Adrenal gland (tissue), 12 donors: Measurements from ENCODE around the gene ICOSLG. TPM values are rescaled to one million over a fixed set of nuclear protein-coding genes. Genes with fewer than 3 reads are reported as not detected.

Experiments
- DNase-seq, 7 donors: peaks; one replicate each; pipeline ENCODE4 v3.0.0-alpha.2; 2019 to 2020
- H3K27ac ChIP-seq, 5 donors: fragments of 200-600 bp; sonication (generic) in 4 of 5; 1 replicate in 3 of 5; 2 replicates in 2 of 5; pipeline versions ENCODE4 v1.5.1 to v1.8.0; 2016 to 2020; ENCODE audit warnings: mild to moderate bottlenecking in 1 of 5
- H3K27me3 ChIP-seq: fragments of 200-600 bp; 2 replicates; pipeline ENCODE4 v1.8.0; 2021
- H3K36me3 ChIP-seq, 2 donors: fragments of 200-600 bp; replicated peaks in 1 of 2; 1 replicate in 1 of 2; 2 replicates in 1 of 2; pipeline versions ENCODE4 v1.5.1 to v1.8.0; 2018 to 2022
- H3K4me1 ChIP-seq, 2 donors: fragments of 200-600 bp; replicated peaks in 1 of 2; 1 replicate in 1 of 2; 2 replicates in 1 of 2; pipeline versions ENCODE4 v1.5.1 to v1.8.0; 2018 to 2021
- H3K4me3 ChIP-seq, 4 donors: fragments of 200-600 bp; sonication (generic) in 3 of 4; one replicate each; pipeline ENCODE4 v1.5.1; 2016 to 2018
- H3K9me3 ChIP-seq, 3 donors: fragments of 200-600 bp; sonication (generic) in 1 of 3; replicated peaks in 1 of 3; 1 replicate in 2 of 3; 2 replicates in 1 of 3; pipeline versions ENCODE4 v1.5.1 to v1.8.0; 2016 to 2021
- CTCF ChIP-seq, 6 experiments: fragments of 450-650 bp in 4 of 6; fragments of 200-600 bp in 2 of 6; sonication (generic) in 1 of 6; IDR thresholded peaks; 1 replicate in 5 of 6; 2 replicates in 1 of 6; pipeline versions ENCODE4 v1.5.1 to v1.8.0; 2016 to 2021; ENCODE audit warnings: antibody characterized with exemption in 6 of 6, mild to moderate bottlenecking in 2 of 6, moderate library complexity in 1 of 6
- POLR2A ChIP-seq, 2 donors: fragments of 450-650 bp; IDR thresholded peaks; one replicate each; pipeline ENCODE4 v1.6.1; 2017; ENCODE audit warnings: antibody characterized with exemption in 2 of 2, mild to moderate bottlenecking in 2 of 2, moderate library complexity in 1 of 2
- WGBS, 4 donors: extraction: QIAGEN DNeasy Blood & Tissue Kit in 2 of 4; methylation state at CpG; one replicate each; pipeline versions ENCODE4 v1.1.5 to v1.1.7; 2013 to 2017; 5-methylcytosine and 5-hydroxymethylcytosine counted together
- intact Hi-C, 2 donors: fragments of 100-400 bp; cut with DNase I; formaldehyde crosslinking; loops; one replicate each; pipeline versions ENCODE4 v1.14.1 to v1.15.0; 2022 to 2023
- polyA plus RNA-seq, 3 donors: library from polyadenylated mRNA; stranded (reverse); fragments of 200-250 nt in 2 of 3; fragments of 350-450 nt in 1 of 3; fragmentation: Illumina TruSeq in 1 of 3; extraction: RNeasy Lipid Tissue Mini Kit (QIAGEN cat#74804) in 1 of 3; gene quantifications; one replicate each; pipeline ENCODE4 v1.2.3, GENCODE V29; 2013 to 2014
- total RNA-seq, 9 donors: library from RNA; depleted of rRNA in 4 of 9; stranded (reverse); fragments of >200 nt in 4 of 9; fragments of 120-200 nt in 1 of 9; fragmentation: NEBNext Ultra II Directional in 1 of 9; extraction: Animal tissue kit (Norgen Biotek cat#: 25700) in 1 of 9; gene quantifications; one replicate each; pipeline versions ENCODE4 v1.1.0 to v1.2.4, GENCODE V29; 2013 to 2023
- donor health status: healthy with polysubstance abuse.
- donor health status: Bipolar disorder and iron deficiency.
- donor health status: DM: yes; HTN: yes; CAD: no.
- donor health status: DM: no; HTN: no; CAD: no.
- donor health status: DM: no; HTN: no; CAD: no.
- donor health status: DM: yes; HTN: yes; CAD: no.

The ICOSLG gene
- total and polyA plus RNA-seq, 12 donors: 0.11 to 4.0 (median 1.7) TPM

DNA sequence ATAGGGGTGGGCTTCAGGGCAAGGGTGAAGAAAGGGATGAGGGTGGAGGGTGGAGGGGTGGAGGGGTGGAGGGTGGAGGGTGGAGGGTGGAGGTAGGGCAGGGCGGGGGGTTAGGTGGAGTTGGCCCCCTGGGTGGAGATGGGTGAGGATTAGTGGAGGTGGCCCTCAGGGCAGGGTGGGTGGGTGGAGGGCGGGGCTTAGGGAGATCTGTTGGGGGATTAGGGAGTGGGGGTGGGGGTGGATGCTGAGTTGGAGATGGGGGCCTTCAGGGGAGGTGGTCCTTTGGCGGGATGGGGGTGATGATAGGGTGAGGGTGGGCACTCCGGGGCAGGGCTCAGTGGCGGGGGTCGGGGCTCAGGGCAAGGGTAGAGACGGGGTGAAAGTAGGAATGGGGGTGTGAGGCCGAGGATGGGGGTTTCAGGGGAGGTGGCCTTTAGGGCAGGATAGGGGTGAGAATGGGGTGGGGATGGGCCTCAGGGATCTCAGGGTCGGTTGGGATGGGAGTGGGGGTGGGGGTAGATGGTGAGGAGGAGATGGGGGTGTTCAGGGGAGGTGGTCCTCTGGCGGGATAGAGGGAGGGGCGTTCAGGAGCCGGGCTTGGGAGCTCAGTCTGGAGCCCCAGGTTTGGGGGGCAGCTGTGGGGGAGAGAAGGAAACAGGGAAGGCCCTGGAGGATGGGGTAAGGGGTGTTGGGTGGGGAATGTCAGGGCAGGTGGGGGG lies 21.8 kb upstream of the ICOSLG start:
- TF ChIP-seq POLR2A (IDR thresholded peaks at IDR 0.05) (no peak), CTCF (IDR thresholded peaks at IDR 0.05) (no peak)
- H3K27ac ChIP-seq: no peak overlapping the region
- no peaks in the 10 kb centered on the region for H3K27me3 ChIP-seq
- no peaks in the 10 kb centered on the region for H3K4me1 ChIP-seq
- intact Hi-C loops: no loop called here
- no peaks in the 10 kb centered on the region for H3K36me3 ChIP-seq
- no peak overlapping the region for H3K4me3 ChIP-seq
- WGBS, 4 donors: 76 to 78% (median 77%) methylated on average over 4 to 12 of the region's 12 CpGs
- DNase-seq: peak in 1 of 7 donors; percentile 13
- no peaks in the 10 kb centered on the region for H3K9me3 ChIP-seq

DNA sequence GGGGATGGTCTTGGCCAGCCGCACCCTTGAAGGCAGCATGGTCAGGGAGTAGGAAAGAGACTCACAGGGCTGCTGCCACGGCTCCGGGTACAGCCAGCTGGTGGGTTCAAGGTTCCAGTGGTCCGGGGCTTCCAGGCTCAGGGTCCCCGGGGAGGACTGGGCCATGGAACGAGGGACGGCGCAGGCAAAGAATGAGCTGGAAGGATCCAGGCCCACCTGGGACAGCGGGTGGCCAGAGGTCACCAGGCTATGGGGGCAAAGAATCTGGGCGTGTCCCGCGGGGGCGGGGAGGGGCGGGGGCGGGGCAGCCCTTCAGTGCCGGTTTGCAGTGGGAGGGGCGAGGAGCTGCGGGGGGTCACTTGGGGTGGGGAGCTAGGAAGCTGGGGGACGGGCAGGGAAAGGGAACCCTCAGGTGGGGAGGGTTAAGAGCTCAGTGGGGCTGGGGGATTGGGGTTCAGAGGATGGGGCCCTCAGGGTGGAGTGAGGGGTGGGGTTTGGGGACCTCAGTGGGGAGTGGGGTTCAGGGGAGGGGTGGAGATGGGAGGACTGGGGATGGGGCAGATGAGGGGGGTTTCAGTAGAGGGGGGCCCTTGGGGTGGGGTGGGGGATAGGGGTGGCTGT lies 21.0 kb upstream of the ICOSLG start, which contains the start of gene DNMT3L:
TSS of gene DNMT3L (minus strand) at position 223 of the 621 bp plus-strand sequence. CDS start 638 bp downstream, outside the sequence.
- H3K27me3 ChIP-seq: no peaks in the 10 kb centered on the region
- DNase-seq: no peak
- no peaks in the 10 kb centered on the region for H3K9me3 ChIP-seq
- no peak within 1 kb of the TSS for H3K4me3 ChIP-seq
- no peaks in the 10 kb centered on the region for H3K4me1 ChIP-seq
- H3K27ac ChIP-seq: no peak within 1 kb of the TSS
- intact Hi-C loops: no loop called here
- WGBS, 4 donors: 68 to 78% (median 70%) methylated on average over 13 to 19 of the region's 19 CpGs
- TF ChIP-seq CTCF (IDR thresholded peaks at IDR 0.05): no peak
- TF ChIP-seq POLR2A (IDR thresholded peaks at IDR 0.05): no peak
- H3K36me3 ChIP-seq: no peaks in the 10 kb centered on the region

GRCh38 chr21:44260791-44261631 lies 20.3 kb upstream of the ICOSLG start:
- TF ChIP-seq POLR2A (IDR thresholded peaks at IDR 0.05) (no peak), CTCF (IDR thresholded peaks at IDR 0.05) (no peak)
- H3K9me3 ChIP-seq: no peaks in the 10 kb centered on the region
- intact Hi-C loops: no loop called here
- DNase-seq: no peak
- H3K27ac ChIP-seq: no peak overlapping the region
- no peak overlapping the region for H3K4me3 ChIP-seq
- WGBS, 4 donors: 67 to 88% (median 81%) methylated on average over 10 to 19 of the region's 19 CpGs
- no peaks in the 10 kb centered on the region for H3K36me3 ChIP-seq
- H3K27me3 ChIP-seq: no peaks in the 10 kb centered on the region
- H3K4me1 ChIP-seq: no peaks in the 10 kb centered on the region

GRCh38 chr21:44260066-44260465 lies 19.3 kb upstream of the ICOSLG start:
- Histone ChIP-seq H3K4me1 (no peaks in the 10 kb centered on the region), H3K4me3 (no peak overlapping the region), H3K27me3 (no peaks in the 10 kb centered on the region), H3K27ac (no peak overlapping the region), H3K9me3 (no peaks in the 10 kb centered on the region), H3K36me3 (no peaks in the 10 kb centered on the region)
- intact Hi-C loops: no loop called here
- TF ChIP-seq POLR2A (IDR thresholded peaks at IDR 0.05) (no peak), CTCF (IDR thresholded peaks at IDR 0.05) (no peak)
- no peak for DNase-seq
- whole genome bisulfite sequencing, 4 donors: 56 to 75% (median 65%) methylated on average over 4 of the region's 4 CpGs
